Measurements from ENCODE around the gene LRP1B.
"Not testable (repeated sequence)": the region's sequence is repeated elsewhere in the genome, so short reads cannot be mapped to it uniquely, and the experiment has no call there.

- TF ChIP-seq CTCF (IDR thresholded peaks at IDR 0.05; ENCODE audit: low read length); EZH2 (optimal IDR thresholded peaks at IDR 0.05; ENCODE audit: low read depth, low read length): not testable (repeated sequence)
These were observed 1703.8 kb downstream of the LRP1B start for GRCh38 chr2:140427033-140427432.
